ENCODE results near the gene CTSS.
"Not testable (repeated sequence)": the region's sequence is repeated elsewhere in the genome, so short reads cannot be mapped to it uniquely, and the experiment has no call there.

The CTSS gene

DNA sequence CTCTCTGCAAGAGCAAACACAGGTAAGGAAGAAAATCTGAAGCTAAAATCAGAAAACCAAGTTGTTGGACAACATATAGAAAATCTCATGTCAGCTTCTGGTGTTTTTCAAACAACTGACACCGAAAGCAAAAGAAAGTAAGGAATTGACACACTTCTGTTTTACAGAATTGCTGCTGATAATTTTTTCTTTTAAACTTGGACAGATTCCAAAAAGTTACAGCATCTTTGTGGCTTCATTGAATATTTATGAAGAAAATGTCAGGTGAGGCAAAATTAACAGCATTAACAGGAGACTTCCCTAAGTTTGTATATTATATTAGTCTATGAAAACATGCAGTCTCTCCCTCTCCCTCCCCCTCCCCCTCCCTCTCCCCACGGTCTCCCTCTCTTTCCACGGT lies 14.9 kb upstream of the CTSS start:
- ChIA-PET POLR2A (no interaction called here), CTCF (no interaction called here)
- TF ChIP-seq, protein P1, sequence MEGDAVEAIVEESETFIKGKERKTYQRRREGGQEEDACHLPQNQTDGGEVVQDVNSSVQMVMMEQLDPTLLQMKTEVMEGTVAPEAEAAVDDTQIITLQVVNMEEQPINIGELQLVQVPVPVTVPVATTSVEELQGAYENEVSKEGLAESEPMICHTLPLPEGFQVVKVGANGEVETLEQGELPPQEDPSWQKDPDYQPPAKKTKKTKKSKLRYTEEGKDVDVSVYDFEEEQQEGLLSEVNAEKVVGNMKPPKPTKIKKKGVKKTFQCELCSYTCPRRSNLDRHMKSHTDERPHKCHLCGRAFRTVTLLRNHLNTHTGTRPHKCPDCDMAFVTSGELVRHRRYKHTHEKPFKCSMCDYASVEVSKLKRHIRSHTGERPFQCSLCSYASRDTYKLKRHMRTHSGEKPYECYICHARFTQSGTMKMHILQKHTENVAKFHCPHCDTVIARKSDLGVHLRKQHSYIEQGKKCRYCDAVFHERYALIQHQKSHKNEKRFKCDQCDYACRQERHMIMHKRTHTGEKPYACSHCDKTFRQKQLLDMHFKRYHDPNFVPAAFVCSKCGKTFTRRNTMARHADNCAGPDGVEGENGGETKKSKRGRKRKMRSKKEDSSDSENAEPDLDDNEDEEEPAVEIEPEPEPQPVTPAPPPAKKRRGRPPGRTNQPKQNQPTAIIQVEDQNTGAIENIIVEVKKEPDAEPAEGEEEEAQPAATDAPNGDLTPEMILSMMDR (IDR thresholded peaks at IDR 0.05; ENCODE audit: insufficient read depth, low read length, missing control alignments), result no peak
- H3K4me3 ChIP-seq (ENCODE audit: low read depth, low read length), result no peak overlapping the region
- no peak for DNase-seq (ENCODE audit: low read depth, low spot score)

DNA sequence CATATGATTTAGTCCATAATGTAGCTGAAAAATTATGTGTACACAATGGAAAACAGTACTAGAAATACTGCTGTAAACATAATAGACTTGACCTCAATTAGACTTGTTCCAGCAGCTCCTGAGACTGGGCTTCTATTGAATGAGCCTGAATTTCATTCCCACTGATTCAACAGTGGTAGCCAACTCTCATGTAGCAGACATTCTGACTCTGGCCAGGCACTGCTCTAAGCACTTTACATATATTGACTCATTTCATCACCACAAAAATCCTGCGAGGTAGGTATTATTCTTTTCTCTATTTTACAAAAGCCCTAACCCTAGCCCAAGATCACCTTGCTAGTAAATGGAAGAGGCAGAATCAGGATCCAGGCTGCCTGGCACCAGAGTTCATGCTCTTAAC lies 12.8 kb upstream of the CTSS start:
- POLR2A ChIA-PET, result no interaction called here
- CTCF ChIA-PET, result no interaction called here
- H3K4me3 ChIP-seq (ENCODE audit: low read depth, low read length), result no peak overlapping the region
- no peak for DNase-seq (ENCODE audit: low read depth, low spot score)
- TF ChIP-seq, protein P1 (IDR thresholded peaks at IDR 0.05; ENCODE audit: insufficient read depth, low read length, missing control alignments), result no peak

DNA sequence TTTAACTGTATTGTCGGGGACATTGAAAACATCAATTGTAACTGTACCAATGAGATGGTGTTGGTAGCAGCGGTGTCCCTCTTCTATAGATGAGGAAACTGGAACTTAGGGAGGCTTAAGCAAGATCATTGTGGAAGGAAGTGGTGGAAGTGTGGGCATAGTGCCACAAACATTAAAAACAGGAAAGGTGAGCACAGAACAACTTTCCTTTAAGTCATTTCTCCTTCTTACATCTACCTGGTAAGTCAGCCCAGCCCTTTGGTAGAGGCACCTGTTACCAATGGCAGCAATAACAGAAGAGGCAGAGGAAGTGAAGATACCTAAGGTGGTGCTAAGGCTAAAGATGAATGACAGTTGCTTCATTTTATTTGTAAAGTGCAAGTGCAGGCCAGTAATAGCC lies 12.0 kb upstream of the CTSS start:
- no peak overlapping the region for H3K4me3 ChIP-seq (ENCODE audit: low read depth, low read length)
- ChIA-PET POLR2A (no interaction called here), CTCF (no interaction called here)
- TF ChIP-seq, protein P1 (IDR thresholded peaks at IDR 0.05; ENCODE audit: insufficient read depth, low read length, missing control alignments), result no peak
- no peak for DNase-seq (ENCODE audit: low read depth, low spot score)

DNA sequence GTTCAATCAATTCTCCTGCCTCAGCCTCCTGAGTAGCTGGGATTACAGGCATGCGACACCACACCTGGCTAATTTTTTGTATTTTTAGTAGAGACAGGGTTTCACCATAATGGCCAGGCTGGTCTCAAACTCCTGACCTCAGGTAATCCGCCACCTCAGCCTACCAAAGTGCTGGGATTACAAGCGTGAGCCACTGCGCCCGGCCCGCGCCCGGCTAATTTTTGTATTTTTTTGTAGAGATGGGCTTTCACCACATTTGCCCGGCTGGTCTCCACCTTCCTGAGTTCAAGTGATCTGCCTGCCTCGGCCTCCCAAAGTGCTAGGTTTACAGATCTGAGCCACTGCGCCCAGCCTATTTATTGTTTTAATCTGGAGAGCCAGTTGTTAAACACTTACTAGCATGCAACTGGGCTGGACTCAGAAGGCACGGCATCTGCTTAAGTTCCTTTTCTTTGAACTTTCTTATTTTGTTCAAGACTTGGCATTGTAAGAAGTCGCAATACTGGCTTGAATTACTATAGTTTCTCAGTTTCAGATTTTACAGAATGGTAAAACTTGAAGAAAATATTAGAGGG lies 10.4 kb upstream of the CTSS start:
- DNase-seq (ENCODE audit: low read depth, low spot score); POLR2A ChIA-PET; H3K4me3 ChIP-seq (ENCODE audit: low read depth, low read length): not testable (repeated sequence)
- CTCF ChIA-PET, result interaction anchor here (1.6 kb wide), 1 partner anchor 12 kb away, joined by 3 read pairs; no protein-coding TSS in a partner anchor

DNA sequence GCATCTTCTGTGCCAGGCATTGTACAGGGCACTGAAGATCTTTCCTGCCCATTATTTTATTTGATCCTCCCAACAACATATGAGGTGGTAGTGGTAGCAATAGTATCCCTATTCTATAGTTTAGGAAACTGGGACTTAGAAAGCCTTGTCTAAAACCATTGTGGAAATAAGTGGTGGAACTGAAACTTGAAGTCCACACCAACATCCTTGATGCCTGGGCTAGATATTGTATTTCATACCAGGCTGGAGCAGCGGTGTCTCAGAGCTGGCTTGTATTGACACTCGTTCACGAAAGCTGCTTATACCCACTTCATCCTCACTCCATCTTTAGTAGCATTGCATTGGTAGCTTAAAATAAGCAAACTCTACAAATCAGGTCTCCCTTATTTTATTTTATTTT lies 9.7 kb upstream of the CTSS start:
- DNase-seq (ENCODE audit: low read depth, low spot score), result no peak
- TF ChIP-seq, protein P1 (IDR thresholded peaks at IDR 0.05; ENCODE audit: insufficient read depth, low read length, missing control alignments), result no peak
- POLR2A ChIA-PET, result interaction anchor here (0.7 kb wide), 1 partner anchor 522 kb away, joined by 4 read pairs; no protein-coding TSS in a partner anchor
- no peak overlapping the region for H3K4me3 ChIP-seq (ENCODE audit: low read depth, low read length)
- CTCF ChIA-PET, result interaction anchor here (1.2 to 1.6 kb wide), 2 partner anchors 13 to 312 kb away, joined by 3 read pairs; no protein-coding TSS in a partner anchor

DNA sequence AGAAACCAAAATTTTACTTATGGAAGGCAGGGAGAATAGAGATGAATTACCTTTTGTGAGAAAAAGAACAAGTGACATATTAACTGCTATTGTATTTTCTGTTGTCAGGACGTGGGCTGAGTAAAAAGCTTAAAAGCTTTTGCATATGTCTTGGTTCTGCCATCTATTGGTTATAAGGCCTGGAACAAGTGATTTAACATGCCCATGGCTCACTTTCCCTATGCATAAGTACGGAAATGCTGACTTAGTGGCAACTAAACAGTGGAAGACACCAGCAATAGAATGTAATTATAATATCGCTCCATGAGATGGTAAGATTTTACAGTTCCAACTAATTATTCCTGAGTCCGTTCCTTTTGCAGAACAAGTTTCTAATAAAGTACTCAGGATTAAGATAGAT lies 6.7 kb upstream of the CTSS start:
- no peak for DNase-seq (ENCODE audit: low read depth, low spot score)
- ChIA-PET POLR2A (no interaction called here), CTCF (interaction anchor here (1.4 kb wide), 1 partner anchor 14 kb away, joined by 3 read pairs; no protein-coding TSS in a partner anchor)
- TF ChIP-seq, protein P1 (IDR thresholded peaks at IDR 0.05; ENCODE audit: insufficient read depth, low read length, missing control alignments), result no peak
- H3K4me3 ChIP-seq (ENCODE audit: low read depth, low read length), result no peak overlapping the region

DNA sequence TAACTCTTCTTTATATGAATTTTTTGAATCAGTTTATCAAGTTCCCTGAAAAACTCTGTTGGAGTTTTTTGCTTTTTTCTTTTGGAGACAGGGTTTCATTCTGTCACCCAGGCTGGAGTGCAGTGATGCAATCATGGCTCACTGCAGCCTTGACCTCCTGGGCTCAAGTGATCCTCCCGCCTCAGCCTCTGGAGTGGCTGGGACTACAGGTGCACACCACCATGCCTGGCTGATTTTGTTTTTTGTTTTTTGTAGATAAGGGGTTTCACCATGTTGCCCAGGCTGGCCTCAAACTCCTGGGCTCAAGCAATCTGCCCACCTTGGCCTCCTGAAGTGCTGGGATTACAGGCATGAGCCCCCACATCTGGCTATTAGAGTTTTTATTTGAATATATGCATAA lies 2.1 kb upstream of the CTSS start:
- DNase-seq (ENCODE audit: low read depth, low spot score); H3K4me3 ChIP-seq (ENCODE audit: low read depth, low read length); POLR2A ChIA-PET: not testable (repeated sequence)
- CTCF ChIA-PET, result interaction anchor here (0.7 kb wide), 1 partner anchor 21 kb away, joined by 3 read pairs; no protein-coding TSS in a partner anchor

DNA sequence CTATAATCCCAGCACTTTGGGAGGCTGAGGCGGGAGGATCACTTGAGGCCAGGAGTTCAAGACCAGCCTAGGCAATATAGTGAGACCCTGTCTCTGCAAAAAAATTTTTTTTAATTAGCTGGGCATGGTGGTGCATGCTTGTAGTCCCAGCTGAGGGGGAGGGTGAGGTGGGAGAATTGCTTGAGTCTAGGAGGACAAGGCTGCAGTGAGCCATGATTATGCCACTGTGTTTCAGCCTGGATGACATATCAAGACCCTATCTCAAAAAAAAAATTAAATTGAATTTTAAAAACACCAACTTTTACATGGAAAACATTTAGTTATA lies 361 bp upstream of the CTSS start:
- DNase-seq (ENCODE audit: low read depth, low spot score); H3K4me3 ChIP-seq (ENCODE audit: low read depth, low read length); POLR2A ChIA-PET: not testable (repeated sequence)
- CTCF ChIA-PET, result interaction anchor here (1.1 kb wide), 1 partner anchor 205 kb away, joined by 3 read pairs; no protein-coding TSS in a partner anchor

Measured in AG04449 (cell line).